Measurements from ENCODE around the gene AP1B1.
"Not testable (repeated sequence)": the region's sequence is repeated elsewhere in the genome, so short reads cannot be mapped to it uniquely, and the experiment has no call there.

AP1B1 gene

DNA sequence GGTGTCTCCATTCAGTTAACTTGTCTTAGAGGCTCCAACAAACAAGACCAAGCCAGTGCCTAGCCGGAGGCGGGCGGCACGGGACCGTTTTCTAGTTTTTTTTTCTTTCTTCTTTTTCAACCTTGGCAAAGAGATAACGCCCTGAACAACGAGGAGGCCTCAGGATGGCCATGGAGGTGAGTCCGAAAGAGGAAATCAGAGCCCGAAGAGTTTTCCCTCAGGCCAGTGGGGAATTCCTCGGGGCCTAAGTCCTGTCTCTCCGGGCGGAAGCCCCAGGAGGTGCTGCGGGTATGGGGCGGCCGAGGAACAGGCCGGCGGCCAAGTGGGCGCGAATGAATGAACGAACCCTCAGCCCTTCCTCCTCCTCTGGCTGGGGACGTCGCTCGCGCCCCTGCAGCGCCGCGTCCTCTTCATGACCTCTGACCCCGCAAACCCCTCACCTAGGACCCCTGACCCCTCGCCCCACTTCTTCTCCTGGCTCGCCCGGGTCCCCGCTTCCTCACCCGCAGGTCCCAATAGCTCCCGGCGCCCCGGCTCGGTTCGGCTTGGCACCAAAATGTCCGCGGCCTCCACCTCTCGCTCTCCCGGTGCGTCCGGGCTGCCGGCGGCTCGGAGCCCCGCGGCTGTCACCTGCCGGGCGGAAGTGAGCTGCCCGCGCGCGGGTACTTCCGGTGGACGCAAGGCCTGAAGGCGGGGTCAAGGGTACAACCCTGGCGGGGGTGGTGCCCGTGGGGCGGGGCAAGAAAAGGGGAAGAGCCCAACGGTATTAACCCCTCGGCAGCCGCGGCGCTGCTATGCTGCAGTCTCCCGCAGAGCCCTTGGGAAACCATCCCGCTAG lies at the start of gene AP1B1:
AP1B1 (minus strand) TSS at position 650 of the 838 bp plus-strand sequence. CDS start 21,327 bp downstream, outside the sequence.
- FAIRE-seq = no peak

DNA sequence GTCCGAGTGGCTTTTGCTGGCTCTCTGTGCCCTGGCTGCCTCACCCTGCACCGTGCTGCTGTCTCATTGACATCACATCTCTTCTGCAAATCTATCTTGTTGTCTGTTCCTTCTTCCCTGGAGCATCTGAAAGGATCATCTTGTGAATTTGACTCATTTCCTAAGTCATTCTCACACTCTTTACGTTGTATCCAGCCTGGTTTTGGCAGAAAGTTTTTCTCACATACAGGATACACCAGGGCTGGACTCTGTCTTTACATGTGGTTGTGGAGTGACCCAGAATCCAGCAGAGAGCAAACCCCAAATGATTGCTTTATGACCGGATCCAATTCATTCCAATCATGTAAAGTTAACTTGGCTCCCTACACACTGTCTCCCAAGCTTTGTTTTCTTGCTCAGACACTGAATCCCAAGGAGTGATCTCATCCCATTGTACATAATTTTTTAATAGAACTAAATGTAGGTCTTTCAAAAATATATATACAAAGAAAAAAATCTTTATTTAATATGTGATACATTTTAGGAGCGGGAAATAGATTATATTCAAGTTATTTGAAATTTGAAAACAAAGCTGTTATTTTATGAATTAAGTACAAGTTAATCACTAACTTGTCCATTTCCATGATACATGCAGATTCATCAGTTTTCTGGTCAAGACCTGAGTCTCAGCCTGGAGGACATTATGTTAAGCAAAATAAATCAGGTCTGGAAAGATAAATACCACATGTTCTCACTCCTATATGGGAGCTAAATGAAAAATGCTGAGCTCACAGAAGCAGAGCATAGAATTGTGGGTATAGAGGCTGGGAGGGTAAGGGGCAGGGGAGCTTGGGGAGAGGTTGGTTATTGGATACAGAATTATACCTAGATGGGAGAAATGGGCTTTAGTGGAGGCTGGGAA lies 47.1 kb upstream of the AP1B1 start:
- FAIRE-seq = no peak

DNA sequence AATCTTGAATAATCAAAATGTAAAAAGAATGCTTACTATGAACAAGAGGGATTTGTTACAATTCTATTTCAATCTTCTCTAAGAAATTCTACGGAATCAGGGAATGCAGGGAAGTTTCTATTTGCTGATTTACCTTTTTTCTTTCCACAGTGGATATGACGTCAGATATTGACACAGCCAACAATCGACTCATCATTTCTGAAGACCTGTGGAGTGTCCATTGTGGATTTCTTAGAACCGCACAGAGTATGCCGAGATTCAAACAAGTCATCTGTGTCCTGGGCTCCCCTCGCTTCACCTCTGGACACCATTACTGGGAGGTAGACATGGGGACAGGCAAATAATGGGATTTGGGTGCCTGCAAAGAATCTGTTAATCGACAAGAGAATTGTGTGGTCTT lies 45.9 kb upstream of the AP1B1 start:
- no peak for FAIRE-seq

DNA sequence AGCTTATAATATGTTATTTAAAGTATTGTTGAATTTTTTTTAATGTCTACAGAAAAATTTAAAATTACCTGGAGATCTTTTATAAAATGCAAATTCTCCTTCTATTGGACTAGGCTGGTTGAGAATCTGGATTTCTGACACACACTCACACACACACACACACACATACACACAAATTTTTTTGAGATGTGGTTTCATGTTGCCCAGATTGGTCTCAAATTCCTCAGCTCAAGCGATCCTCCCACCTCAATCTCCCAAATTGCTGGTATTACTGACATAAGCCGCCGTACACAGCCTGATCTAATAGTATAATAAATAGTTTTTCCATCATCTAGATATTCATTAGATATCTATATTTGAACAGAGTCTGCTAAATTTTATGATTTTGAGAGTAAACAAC lies 45.5 kb upstream of the AP1B1 start:
- FAIRE-seq = no peak

DNA sequence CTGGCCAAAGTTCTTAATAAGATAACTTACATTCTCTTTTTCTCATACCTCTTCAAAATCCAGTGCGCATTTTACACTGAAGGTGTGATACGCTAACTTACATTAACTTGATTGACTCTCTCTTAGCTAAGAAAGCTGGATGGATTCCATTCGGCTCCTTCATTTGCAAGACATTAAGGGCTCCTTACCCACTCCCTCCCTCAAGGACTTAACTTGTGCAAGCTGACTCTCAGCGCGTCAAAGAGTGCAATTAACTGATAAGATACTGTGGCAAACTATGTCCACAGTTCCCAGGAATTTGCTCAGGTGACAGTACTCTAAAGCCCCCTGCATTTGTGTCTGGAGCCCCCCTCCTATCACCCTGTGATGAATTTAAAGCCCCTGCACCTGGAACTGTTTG lies 43.6 kb upstream of the AP1B1 start:
- FAIRE-seq = no peak

DNA sequence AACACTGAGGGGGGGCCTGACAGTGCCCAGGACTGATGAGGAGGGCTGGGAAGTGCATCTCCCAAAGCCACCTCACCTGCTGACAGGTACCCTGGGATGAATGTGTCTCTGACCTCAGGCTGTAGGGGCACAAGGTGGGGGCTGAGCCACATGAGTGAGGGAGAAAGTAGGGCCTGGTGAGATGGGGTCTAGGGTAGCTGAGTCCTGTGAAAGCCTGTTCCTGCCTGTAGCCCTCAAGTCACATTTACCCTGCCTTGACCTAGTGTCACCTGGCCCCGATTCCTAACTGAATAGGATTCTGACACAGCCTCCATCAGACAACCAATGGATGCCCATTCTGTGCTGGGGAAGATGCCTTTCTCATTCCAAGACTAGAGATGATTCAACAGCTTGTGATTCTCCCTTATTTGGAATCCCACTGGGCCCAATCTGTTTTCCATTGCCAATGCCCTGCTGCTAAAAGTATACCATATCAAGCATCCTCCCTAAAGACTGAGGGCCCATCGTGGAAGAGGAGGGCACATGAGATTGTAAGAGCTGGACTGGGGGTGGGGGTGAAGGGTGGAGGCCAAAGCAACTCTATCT lies 38.9 kb upstream of the AP1B1 start:
- no peak for FAIRE-seq

DNA sequence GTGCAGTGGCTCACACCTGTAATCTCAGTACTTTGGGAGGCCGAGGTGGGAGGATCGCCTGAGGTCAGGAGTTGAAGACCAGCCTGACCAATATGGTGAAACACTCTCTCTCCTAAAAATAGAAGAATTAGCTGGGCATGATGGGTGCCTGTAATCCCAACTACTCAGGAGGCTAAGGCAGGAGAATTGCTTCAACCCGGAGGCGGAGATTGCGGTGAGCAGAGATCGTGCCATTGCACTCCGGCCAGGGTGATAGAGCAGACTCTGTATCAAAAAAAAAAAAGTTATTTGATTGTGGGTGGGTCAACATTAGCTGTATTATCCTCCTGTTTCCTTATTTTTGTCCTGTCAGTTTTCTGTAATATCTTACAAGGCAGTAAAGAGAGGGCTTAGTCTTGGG lies 38.1 kb upstream of the AP1B1 start:
- no peak for FAIRE-seq

DNA sequence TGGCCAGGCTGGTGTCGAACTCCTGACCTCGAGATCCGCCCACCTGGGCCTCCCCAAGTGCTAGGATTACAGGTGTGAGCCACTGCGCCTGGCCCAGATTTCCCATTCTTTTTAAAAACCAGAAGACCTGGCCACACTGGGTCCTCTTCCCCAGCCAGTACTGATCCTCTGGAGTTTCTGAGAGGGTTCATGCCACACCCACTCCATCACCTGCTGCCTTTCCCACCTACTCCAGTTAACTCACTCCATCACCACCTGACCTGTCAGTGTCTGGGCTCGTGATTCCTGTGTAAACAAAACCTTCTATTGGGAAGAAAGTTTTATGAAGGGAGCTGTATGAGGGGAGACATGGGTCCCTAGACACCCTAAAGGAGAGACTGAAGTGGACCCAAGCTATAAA lies 30.3 kb upstream of the AP1B1 start:
- not testable (repeated sequence) for FAIRE-seq

DNA sequence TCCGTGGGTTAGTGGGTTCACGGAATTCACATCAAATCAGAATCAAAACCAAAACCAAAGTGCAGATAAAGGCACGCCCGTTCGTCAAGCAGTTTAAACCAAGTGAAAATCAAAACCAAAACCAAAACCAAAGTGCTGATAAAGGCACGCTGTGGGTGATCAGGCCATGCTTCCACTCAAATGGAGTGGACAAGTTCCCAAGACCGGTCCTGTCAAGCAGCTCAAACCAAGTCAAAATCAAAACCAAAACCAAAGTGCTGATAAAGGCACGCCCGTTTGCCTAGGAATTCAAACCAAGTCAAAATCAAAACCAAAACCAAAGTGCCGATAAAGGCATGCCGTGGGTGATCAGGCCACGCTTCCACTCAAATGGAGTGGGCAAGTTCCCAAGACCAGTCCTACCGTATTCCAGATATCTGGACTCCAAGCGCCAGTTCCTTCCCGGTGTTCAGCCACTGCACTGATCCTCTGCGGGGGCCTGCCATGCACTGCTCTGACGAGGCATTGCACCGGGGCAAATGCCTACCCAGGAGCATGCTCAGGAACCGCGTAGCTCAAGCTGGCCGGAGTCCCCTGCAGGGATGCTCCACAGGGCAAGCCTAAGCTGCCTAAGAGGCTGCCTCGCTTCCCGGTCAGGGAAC lies 26.7 kb upstream of the AP1B1 start:
- not testable (repeated sequence) for FAIRE-seq

DNA sequence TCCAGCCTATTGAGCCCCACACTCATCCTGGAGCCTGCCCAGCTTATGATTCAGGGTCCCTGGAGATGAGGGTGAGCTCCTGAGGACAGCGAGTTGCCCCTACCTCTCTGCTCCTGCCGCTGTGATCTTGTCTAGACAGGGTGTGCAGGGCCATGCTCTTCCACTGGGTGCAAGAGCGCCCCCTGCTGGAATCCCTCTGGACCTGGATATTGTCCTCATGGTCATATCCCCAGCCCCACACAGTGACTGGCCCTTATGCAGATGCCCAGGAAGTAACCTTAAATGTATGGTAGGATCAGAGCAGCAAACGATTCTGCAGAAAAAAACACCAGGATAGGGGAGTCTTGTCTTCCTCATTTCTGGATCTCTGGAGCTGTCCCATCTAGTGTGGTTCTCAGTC lies 24.4 kb upstream of the AP1B1 start:
- FAIRE-seq = not testable (repeated sequence)

DNA sequence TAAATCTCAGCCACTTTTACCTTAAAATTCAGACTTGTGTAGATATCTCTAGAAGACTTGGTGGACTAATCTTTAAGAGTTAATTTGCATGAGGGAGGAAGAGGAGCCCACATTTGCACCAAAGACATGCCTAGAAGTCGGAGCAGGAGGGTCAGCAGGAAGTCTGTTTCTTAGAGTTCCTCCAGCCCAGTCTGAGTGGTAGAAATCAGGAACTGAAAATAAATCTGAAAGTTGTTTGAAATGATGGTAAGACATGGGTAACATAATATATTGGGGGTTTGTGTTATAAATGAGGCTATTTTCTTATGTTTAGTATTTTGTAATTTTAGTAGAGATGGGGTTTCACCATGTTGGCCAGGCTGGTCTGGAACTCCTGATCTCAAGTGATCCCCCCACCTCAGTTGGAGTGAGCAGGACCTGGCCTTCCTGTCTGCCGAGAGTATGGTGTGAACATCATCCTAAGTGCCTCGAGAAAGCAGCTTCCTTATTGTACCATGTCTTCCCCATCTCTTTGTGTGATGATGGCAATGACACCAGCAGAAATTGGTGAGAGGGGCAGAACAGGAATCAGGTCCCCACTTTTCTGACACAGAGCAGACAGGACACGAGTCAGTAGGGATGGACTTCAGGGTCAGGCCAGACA lies 23.3 kb upstream of the AP1B1 start:
- FAIRE-seq = not testable (repeated sequence)

DNA sequence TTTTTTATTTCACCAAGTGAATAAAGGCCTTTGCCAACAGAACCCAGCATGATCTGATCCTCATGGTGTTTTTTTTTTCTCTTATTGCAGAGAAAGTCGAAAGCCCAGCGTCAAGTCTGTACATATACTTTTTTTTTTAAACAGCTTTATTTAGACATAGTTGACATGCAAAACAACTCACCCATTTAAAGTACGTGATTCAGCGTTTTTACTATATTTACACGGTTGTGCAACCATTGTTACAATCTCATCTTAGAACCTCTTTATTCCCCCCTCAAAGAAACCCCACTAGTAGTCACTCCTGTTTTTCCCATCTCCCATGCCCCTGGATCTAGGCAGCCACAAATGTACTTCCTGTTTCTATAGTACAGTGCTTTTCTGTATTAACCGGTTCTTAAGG lies 20.6 kb upstream of the AP1B1 start:
- FAIRE-seq = no peak

DNA sequence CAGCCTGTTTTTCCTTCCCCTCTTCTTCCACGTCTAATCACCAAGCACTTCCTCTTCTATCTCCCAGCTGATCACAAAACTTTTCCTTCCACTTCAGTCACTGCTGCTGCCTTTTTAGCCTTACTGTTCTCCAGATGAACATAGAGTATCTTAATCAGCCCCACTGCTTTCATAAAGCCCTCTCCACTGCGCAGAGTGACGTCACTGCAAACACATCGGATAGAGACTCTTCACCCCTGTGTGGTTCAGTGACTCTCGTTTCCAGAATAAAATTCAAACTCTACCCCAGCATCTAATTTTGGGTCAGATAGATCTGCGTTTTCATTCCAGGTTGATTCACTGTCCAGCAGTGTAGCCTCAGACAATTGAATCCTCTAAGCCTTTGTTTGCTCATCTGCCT lies 13.2 kb upstream of the AP1B1 start:
- not testable (repeated sequence) for FAIRE-seq

DNA sequence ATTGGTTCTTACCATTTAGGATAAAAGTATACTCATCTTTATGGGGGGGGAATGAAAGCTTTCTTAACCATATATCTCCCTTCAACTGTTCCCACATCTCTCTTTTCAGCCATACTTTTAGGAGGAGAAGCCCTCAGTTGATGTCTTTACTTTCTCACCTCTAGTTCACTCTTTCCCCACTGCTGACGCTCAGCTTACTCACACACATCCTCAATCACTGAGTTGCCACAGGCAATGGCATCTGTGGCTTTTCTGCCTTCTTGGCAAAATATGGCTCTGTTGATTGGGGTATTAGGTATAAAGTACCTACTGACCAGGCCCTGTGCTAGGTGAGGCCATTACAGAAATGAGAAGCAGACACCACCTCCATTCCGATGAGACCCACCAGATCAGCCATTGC lies 12.2 kb upstream of the AP1B1 start:
- FAIRE-seq = no peak

DNA sequence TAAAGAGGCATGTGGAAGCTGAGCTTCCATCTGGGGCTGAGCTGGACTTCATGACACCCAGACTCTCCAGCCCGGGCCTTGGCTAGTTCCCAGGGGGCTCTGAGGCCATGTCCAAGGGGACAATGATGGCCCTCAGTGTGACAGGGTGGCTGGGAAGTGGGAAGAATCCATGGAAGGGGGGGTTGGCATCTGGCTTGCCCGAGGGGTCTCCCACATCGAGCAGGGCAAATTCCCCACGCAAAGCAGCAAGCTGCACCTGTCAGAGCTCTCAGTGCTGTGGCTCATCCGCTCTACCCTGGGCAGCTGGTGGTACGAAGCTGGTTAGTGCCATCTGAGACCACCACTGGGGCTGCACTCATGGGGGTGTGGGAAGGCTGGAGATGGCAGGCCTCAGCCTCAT lies 9.4 kb upstream of the AP1B1 start:
- FAIRE-seq = no peak

DNA sequence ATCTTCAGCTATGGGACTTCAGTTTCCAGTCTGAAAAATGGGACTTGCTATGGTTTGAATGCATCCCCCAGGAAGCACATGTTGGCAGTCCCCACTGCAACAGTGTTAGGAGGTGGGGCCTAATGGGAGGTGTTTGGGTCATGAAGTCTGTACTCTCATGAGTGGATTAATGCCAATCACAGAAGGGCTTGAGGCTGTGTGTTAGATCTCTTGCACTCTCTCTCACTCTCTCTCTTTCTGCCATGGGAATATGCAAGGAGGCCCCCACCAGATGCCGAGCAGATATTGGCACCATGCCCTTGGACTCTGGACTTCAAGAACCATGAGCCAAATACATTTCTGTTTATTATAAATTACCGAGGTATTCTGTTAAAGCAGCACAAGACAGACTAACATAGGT lies 7.8 kb upstream of the AP1B1 start:
- FAIRE-seq = no peak

DNA sequence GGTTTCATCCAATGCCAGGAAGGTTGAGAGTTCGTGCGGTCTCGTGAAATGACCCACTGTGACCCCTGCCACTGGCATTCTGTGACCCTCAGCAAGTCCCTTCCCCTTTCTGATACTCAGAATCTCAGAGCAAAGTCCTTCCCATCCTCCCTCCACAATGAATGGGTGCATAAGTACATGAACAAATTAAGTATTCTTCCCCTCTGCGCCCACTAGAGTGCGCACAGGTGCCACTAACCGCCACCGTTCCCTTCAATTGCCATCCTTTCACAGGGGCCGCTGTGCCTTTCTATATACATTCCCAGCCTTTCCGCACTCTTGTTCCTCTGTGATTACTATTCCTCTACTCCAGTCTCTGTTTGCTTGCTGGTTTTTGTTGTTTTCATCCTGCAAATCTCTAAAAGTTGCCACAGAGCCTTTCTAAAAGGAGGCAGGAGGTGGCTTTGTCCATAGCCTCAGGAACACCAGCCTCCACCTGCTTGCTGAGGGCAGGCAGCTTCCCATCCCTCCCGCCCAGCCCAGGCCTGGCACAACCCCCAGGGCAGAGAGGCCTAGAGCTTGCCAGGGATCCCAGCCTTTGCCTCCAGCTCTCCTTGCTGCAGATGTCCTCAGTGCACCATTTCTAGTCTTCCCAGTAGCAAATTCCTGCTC lies 6.7 kb upstream of the AP1B1 start:
- FAIRE-seq = no peak

DNA sequence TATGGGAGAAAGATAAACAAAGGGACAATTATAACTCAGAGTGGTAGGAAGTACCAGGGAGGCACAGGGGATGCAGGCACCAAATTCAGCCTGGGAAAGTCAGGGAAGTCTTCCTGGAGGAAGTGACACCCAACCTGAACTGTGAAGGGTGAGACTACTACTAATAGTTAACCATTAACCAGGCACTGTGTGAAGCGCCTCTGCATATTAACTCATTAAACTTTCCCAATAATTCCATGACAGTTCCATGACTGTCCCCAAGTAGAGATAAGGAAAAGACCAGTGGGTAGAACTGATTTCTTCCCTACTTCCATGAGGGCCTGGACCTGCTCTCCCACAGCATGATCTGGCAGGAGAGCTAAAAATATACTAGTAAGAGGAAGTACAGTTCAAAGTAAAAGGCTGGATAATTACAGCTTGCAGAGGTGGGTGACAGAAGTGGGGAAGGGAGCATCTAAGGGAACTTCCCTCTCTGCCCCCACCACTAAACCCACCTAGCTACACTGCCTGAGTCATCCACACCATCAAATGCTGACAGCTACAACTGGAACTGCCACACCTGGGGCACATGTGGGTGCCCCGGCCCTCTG lies 4.7 kb upstream of the AP1B1 start:
- FAIRE-seq = no peak

DNA sequence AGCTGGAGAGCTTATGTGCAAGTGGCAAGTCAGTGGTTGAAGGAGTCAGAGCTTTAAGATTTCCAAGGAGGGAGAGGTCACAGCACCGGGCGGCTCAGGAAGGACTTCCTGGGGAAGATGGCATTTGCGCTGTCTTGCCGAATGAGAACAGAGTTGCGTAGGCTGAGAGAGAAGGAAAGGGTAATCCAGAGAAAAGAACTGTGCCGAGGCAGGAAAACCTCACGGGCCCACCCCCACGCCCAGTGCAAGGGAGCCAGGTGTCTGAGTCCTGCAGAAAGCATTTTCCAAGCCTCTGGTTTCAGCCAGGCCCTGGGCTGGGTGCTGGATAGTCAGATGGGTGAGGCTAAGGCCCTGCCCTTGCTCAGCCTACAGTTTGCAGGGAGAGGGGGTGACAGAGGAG lies 3.2 kb upstream of the AP1B1 start:
- no peak for FAIRE-seq

DNA sequence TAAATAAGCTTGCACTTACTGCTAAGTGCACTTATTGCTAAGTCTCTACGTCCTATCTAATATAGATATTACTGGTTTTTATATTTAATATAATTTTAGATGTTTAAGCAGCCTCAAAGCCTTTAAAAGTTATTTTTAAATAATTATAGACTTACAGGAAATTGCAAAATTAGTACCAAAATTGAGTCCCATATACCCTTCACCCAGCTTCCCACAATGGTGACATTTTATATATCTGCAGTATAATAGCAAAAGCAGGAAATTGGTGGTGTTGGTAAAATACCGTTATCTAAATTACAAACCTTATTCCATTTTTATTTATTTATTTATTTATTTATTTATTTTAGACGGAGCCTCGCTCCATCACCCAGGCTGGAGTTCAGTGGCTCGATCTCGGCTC lies 1.9 kb upstream of the AP1B1 start:
- no peak for FAIRE-seq

DNA sequence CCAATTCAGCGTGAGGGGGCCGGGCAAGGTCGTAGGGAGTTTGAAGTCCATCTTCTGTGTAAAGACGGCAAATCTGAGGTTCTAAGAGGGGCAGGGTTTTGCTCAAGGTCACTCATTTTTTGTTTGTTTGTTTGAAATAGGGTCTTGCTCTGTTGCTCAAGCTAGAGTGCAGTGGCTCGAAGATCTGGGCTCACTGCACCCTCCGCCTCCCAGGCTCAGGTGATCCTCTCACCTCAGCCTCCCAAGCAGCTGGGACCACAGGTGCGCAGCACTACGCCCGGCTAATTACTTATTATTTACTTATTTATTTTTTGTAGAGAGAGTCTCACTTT lies 355 bp upstream of the AP1B1 start:
- no peak for FAIRE-seq

DNA sequence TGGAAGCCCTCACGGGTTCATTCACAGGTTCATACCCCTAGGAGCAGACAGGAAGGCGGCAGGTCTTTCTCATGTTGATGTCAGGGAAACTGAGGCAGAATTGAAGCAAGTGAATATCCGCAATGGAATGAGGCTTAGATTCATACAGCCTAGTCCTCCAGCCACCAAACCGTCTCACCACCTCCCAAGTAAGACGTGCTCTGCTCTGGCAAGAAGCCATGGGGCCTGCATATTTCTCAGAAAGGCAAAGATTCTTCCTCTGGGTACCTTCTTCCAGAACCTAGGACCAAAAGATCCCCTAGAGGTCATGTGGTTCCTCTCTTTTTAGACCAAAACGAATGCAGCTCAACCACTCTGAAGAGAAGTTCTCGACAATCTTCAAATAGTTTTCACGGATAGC lies 1.7 kb downstream of the AP1B1 start:
- FAIRE-seq = no peak

Measured in TTC549 (cell line).